Measurements from ENCODE around the gene TBC1D23.
"Not testable (repeated sequence)": the region's sequence is repeated elsewhere in the genome, so short reads cannot be mapped to it uniquely, and the experiment has no call there.

The TBC1D23 gene

DNA sequence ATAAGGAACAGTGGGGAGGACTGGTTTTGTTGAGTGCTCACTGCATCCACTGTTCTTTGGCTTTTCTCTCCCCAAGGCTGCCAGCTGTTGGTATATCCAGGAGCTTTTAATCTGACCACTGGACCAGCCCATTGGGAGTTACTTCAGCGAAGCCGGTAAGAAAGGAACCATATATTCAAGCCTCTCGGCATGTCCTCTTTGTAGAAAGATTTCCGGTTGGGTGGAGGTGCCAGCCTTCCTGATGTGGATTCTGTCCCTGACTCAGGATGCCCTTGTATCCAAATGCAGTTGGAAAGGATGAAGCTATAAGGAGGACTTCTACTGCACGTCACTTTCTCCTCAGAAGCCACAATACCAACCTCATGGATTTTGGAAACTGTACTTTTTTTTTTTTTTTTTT, 87.9 kb downstream of the TBC1D23 start:
- Histone ChIP-seq H3K36me3 (ENCODE audit: insufficient read depth, low read length) (peaks cover 46% of the 10 kb centered on the region), H3K4me2 (ENCODE audit: low read depth, low read length, poor library complexity, severe bottlenecking) (no peak overlapping the region), H3K9ac (ENCODE audit: low read depth, low read length, poor library complexity, severe bottlenecking) (no peak overlapping the region), H3F3A (ENCODE audit: low read depth) (no peaks in the 10 kb centered on the region), H4K20me1 (ENCODE audit: insufficient read depth, low read length, poor library complexity, severe bottlenecking) (no peaks in the 10 kb centered on the region), H3K27me3 (ENCODE audit: insufficient read depth, low read length, poor library complexity, severe bottlenecking) (no peaks in the 10 kb centered on the region), H3K9me2 (replicated peaks; ENCODE audit: low read depth, low read length) (no peaks in the 10 kb centered on the region), H3K4me3 (ENCODE audit: low read length, poor library complexity, severe bottlenecking) (no peak overlapping the region), H3K4me1 (ENCODE audit: insufficient read depth, low read length, poor library complexity, severe bottlenecking) (peaks cover 13% of the 10 kb centered on the region), H3K79me2 (ENCODE audit: insufficient read depth, low read length) (no peaks in the 10 kb centered on the region), H3K9me3 (ENCODE audit: insufficient read depth, low read depth, low read length) (peaks cover 2% of the 10 kb centered on the region; the same call in 1 of the 2 replicates), H2AFZ (ENCODE audit: low read length) (no peak overlapping the region)
- TF ChIP-seq, protein P1, sequence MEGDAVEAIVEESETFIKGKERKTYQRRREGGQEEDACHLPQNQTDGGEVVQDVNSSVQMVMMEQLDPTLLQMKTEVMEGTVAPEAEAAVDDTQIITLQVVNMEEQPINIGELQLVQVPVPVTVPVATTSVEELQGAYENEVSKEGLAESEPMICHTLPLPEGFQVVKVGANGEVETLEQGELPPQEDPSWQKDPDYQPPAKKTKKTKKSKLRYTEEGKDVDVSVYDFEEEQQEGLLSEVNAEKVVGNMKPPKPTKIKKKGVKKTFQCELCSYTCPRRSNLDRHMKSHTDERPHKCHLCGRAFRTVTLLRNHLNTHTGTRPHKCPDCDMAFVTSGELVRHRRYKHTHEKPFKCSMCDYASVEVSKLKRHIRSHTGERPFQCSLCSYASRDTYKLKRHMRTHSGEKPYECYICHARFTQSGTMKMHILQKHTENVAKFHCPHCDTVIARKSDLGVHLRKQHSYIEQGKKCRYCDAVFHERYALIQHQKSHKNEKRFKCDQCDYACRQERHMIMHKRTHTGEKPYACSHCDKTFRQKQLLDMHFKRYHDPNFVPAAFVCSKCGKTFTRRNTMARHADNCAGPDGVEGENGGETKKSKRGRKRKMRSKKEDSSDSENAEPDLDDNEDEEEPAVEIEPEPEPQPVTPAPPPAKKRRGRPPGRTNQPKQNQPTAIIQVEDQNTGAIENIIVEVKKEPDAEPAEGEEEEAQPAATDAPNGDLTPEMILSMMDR (conservative IDR thresholded peaks at IDR 0.05; ENCODE audit: low read length): no peak
- no peak for TF ChIP-seq EZH2phosphoT487 (IDR thresholded peaks at IDR 0.05; ENCODE audit: borderline replicate concordance)

DNA sequence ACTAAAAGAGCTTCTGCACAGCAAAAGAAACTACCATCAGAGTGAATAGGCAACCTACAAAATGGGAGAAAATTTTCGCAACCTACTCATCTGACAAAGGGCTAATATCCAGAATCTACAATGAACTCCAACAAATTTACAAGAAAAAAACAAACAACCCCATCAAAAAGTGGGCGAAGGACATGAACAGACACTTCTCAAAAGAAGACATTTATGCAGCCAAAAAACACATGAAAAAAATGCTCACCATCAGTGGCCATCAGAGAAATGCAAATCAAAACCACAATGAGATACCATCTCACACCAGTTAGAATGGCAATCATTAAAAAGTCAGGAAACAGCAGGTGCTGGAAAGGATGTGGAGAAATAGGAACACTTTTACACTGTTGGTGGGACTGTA, 91.0 kb downstream of the TBC1D23 start:
- not testable (repeated sequence) for H3K9me3 ChIP-seq (ENCODE audit: insufficient read depth, low read depth, low read length); H3K27me3 ChIP-seq (ENCODE audit: insufficient read depth, low read length, poor library complexity, severe bottlenecking); H2AFZ ChIP-seq (ENCODE audit: low read length); H3F3A ChIP-seq (ENCODE audit: low read depth); H4K20me1 ChIP-seq (ENCODE audit: insufficient read depth, low read length, poor library complexity, severe bottlenecking); H3K4me3 ChIP-seq (ENCODE audit: low read length, poor library complexity, severe bottlenecking); H3K79me2 ChIP-seq (ENCODE audit: insufficient read depth, low read length); H3K9ac ChIP-seq (ENCODE audit: low read depth, low read length, poor library complexity, severe bottlenecking); H3K9me2 ChIP-seq (replicated peaks; ENCODE audit: low read depth, low read length)
- H3K36me3 ChIP-seq (ENCODE audit: insufficient read depth, low read length): peaks cover 49% of the 10 kb centered on the region
- peak overlapping the region; percentile 19 for H3K4me2 ChIP-seq (ENCODE audit: low read depth, low read length, poor library complexity, severe bottlenecking)
- H3K4me1 ChIP-seq (ENCODE audit: insufficient read depth, low read length, poor library complexity, severe bottlenecking): peaks cover 13% of the 10 kb centered on the region

DNA sequence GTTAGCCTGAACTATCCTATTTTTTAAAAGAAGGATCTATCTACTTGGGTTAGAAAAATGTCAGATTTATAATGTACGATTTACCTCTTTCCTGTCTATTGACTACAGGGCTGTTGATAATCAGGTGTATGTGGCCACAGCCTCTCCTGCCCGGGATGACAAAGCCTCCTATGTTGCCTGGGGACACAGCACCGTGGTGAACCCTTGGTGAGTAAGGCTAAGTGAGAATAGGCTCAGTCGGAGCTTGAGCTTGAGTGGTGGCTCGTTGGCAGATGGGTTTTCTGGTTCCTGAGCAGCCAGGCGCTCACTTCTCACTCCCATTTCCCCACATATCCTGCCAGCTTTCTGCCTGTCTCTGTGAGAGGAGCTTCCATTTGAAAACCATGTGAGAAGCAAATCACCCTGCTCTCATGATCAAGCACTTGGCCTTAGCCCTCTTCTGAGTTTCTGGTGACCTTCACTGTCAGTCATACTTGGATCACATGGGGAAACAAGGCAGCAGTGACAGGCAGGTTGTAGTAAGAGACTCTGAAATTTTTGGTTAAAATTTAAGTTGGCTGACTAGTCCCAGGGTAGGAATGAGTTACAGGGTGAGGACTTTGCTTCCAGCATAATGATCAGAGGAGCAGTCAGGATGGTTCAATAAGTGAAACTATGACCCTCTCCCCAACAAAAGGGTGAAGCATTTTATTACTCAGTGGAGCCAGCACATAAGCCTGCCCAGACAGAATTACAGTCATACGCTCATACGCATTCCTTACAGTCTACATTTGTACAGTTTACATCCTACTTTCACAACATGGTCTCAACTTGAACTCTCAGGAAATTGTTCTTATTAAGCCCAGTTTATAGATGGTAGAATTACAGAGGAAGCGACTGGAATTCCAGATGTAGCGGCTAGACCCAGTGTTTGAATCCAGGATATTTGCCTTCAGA, 91.8 kb downstream of the TBC1D23 start:
- H3K36me3 ChIP-seq (ENCODE audit: insufficient read depth, low read length): peaks cover 49% of the 10 kb centered on the region
- peak overlapping the region; percentile 19 for H3K4me2 ChIP-seq (ENCODE audit: low read depth, low read length, poor library complexity, severe bottlenecking)
- H4K20me1 ChIP-seq (ENCODE audit: insufficient read depth, low read length, poor library complexity, severe bottlenecking): no peaks in the 10 kb centered on the region
- H3K4me1 ChIP-seq (ENCODE audit: insufficient read depth, low read length, poor library complexity, severe bottlenecking): peaks cover 13% of the 10 kb centered on the region
- H3K4me3 ChIP-seq (ENCODE audit: low read length, poor library complexity, severe bottlenecking): no peak overlapping the region
- H3K79me2 ChIP-seq (ENCODE audit: insufficient read depth, low read length): no peaks in the 10 kb centered on the region
- H2AFZ ChIP-seq (ENCODE audit: low read length): no peak overlapping the region
- H3K9me3 ChIP-seq (ENCODE audit: insufficient read depth, low read depth, low read length): peaks cover 2% of the 10 kb centered on the region; the same call in 1 of the 2 replicates
- TF ChIP-seq, protein P1 (conservative IDR thresholded peaks at IDR 0.05; ENCODE audit: low read length): no peak
- no peak for TF ChIP-seq EZH2phosphoT487 (IDR thresholded peaks at IDR 0.05; ENCODE audit: borderline replicate concordance)
- H3K9ac ChIP-seq (ENCODE audit: low read depth, low read length, poor library complexity, severe bottlenecking): no peak overlapping the region
- no peaks in the 10 kb centered on the region for H3K27me3 ChIP-seq (ENCODE audit: insufficient read depth, low read length, poor library complexity, severe bottlenecking)
- H3K9me2 ChIP-seq (replicated peaks; ENCODE audit: low read depth, low read length): no peaks in the 10 kb centered on the region
- no peaks in the 10 kb centered on the region for H3F3A ChIP-seq (ENCODE audit: low read depth)
